Keratinocyte (primary cell): ENCODE data around the gene RNF39. TPM values are rescaled to one million over a fixed set of nuclear protein-coding genes. Genes with fewer than 3 reads are reported as not detected.

Source experiments
- DNase-seq: peaks from one replicate; pipeline ENCODE4 v3.0.0-alpha.2; 2011; ENCODE audit warnings: low read depth, missing footprints, low spot score
- FAIRE-seq: peaks from 2 replicates; lab custom pipeline; 2011; peaks lifted over from hg19 to GRCh38; lab: Jason Lieb, UNC
- H2AFZ ChIP-seq: 2 replicates; pipeline ENCODE4 v1.6.0; 2012; ENCODE audit warnings: low read length, control low read depth, inconsistent platforms; ENCODE audit not compliant: control insufficient read depth
- H3K27ac ChIP-seq: 2 replicates; pipeline ENCODE4 v1.5.1; 2011; ENCODE audit warnings: low read length; ENCODE audit not compliant: control insufficient read depth, insufficient read depth
- H3K27me3 ChIP-seq: 3 replicates; pipeline ENCODE4 v1.6.0; 2011; ENCODE audit warnings: low read length; ENCODE audit not compliant: control insufficient read depth, insufficient read depth; ENCODE audit errors: extremely low read depth
- H3K36me3 ChIP-seq, 2 experiments: 2 replicates in 1 of 2; 3 replicates in 1 of 2; pipeline ENCODE4 v1.5.1; 2011; ENCODE audit warnings: low read length in 2 of 2, mild to moderate bottlenecking in 1 of 2; ENCODE audit not compliant: control insufficient read depth in 2 of 2, insufficient read depth in 2 of 2; ENCODE audit errors: extremely low read depth in 1 of 2
- H3K4me1 ChIP-seq: 3 replicates; pipeline ENCODE4 v1.5.1; 2011; ENCODE audit warnings: low read length; ENCODE audit not compliant: control insufficient read depth, insufficient read depth; ENCODE audit errors: extremely low read depth
- H3K4me2 ChIP-seq: 3 replicates; pipeline ENCODE4 v1.6.0; 2011; ENCODE audit warnings: low read depth, low read length; ENCODE audit not compliant: control insufficient read depth, insufficient read depth; ENCODE audit errors: extremely low read depth
- H3K4me3 ChIP-seq, 3 experiments: fragments of 200-600 bp in 1 of 3; sonication (generic) in 1 of 3; 2 replicates in 2 of 3; 3 replicates in 1 of 3; pipeline ENCODE4 v1.5.1; 2011 to 2016; ENCODE audit warnings: low read length in 3 of 3, mild to moderate bottlenecking in 3 of 3, control low read depth in 2 of 3, inconsistent platforms in 1 of 3, low read depth in 1 of 3, mixed read lengths in 1 of 3, mixed run types in 1 of 3, moderate library complexity in 1 of 3; ENCODE audit not compliant: control insufficient read depth in 2 of 3, insufficient read depth in 2 of 3; ENCODE audit errors: extremely low read depth in 1 of 3
- H3K79me2 ChIP-seq: 2 replicates; pipeline ENCODE4 v1.6.0; 2012; ENCODE audit warnings: low read length; ENCODE audit not compliant: control insufficient read depth, insufficient read depth
- H3K9ac ChIP-seq: 3 replicates; pipeline ENCODE4 v1.6.0; 2011; ENCODE audit warnings: low read length; ENCODE audit not compliant: control insufficient read depth, insufficient read depth; ENCODE audit errors: extremely low read depth
- H3K9me1 ChIP-seq: 3 replicates; pipeline ENCODE4 v1.6.0; 2011; ENCODE audit warnings: low read length; ENCODE audit not compliant: control insufficient read depth, insufficient read depth; ENCODE audit errors: extremely low read depth
- H3K9me3 ChIP-seq: 2 replicates; pipeline ENCODE4 v1.5.1; 2012; ENCODE audit warnings: low read depth, low read length; ENCODE audit not compliant: control insufficient read depth
- H4K20me1 ChIP-seq: 3 replicates; pipeline ENCODE4 v1.6.0; 2011; ENCODE audit warnings: low read length; ENCODE audit not compliant: control insufficient read depth, insufficient read depth; ENCODE audit errors: extremely low read depth
- EZH2 ChIP-seq: IDR thresholded peaks from one replicate; pipeline ENCODE4 v1.6.1; 2012; ENCODE audit warnings: inconsistent platforms, mild to moderate bottlenecking, low read length, moderate library complexity
- dilution Hi-C: fragments of 300-500 bp; cut with MboI; formaldehyde crosslinking; loops from one replicate; pipeline ENCODE4 v1.7.0; 2020; ENCODE audit warnings: low sequenced_read_pairs; ENCODE audit not compliant: extremely low pct_ligation_motif_present
- polyA plus RNA-seq, 5 experiments: library from polyadenylated mRNA; depleted of rRNA in 3 of 5; stranded (reverse) in 3 of 5; stranded (forward) in 1 of 5; unstranded in 1 of 5; fragments of >200 nt; gene quantifications; 1 replicate in 1 of 5; 2 replicates in 3 of 5; 3 replicates in 1 of 5; pipeline versions ENCODE4 v1.2.1 to v1.2.3, GENCODE V29; 2011 to 2012; ENCODE audit warnings: missing spikeins in 2 of 5, low read depth in 1 of 5, low replicate concordance in 1 of 5
- TF ChIP-seq, protein P1 (sequence below), 3 experiments: IDR thresholded peaks in 1 of 3; conservative IDR thresholded peaks in 1 of 3; optimal IDR thresholded peaks in 1 of 3; 2 replicates in 2 of 3; 3 replicates in 1 of 3; pipeline versions ENCODE3 to v1.5.1; 2011; ENCODE audit warnings: low read length in 3 of 3, mild to moderate bottlenecking in 3 of 3, moderate library complexity in 2 of 3, control low read depth in 1 of 3, inconsistent platforms in 1 of 3; ENCODE audit not compliant: insufficient read depth in 2 of 3; ENCODE audit errors: extremely low read depth in 1 of 3

Gene RNF39
- polyA plus RNA-seq, 1 donor (not counting 4 experiments of a cell fraction or from before 2014, with no cell fraction given), result 4.4 TPM

DNA sequence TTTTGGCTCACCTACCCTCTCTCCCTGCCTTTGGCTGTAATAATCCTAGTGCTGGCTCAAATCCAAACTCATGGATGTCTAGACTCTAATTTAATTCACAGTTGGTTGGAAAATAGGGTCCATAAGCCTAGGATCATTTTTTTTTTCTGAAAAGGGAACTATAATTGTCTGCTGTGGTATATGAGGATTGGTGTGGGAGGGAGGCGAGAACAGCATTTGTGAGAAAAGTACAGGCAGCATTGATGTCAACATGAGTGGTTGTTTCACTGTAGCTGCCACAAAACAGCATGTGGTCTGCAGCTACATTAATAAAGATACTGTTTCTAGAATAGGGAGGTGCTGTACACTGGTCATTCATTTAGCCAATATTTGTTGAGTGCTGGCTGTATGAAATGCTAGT, 33.1 kb downstream of the RNF39 start:
- Histone ChIP-seq H3K4me2 (no peak overlapping the region), H3K9ac (no peak overlapping the region), H2AFZ (no peak overlapping the region), H3K9me1 (no peaks in the 10 kb centered on the region), H4K20me1 (no peaks in the 10 kb centered on the region), H3K79me2 (no peaks in the 10 kb centered on the region), H3K4me3 (no peak overlapping the region), H3K4me1 (peaks cover 7% of the 10 kb centered on the region), H3K9me3 (no peaks in the 10 kb centered on the region), H3K27ac (no peak overlapping the region), H3K36me3 (peaks cover 0 to 3% of the 10 kb centered on the region in 2 experiments), H3K27me3 (no peaks in the 10 kb centered on the region)
- dilution Hi-C loops, result no loop called here
- DNase-seq (no peak), FAIRE-seq (no peak)
- TF ChIP-seq, protein P1, sequence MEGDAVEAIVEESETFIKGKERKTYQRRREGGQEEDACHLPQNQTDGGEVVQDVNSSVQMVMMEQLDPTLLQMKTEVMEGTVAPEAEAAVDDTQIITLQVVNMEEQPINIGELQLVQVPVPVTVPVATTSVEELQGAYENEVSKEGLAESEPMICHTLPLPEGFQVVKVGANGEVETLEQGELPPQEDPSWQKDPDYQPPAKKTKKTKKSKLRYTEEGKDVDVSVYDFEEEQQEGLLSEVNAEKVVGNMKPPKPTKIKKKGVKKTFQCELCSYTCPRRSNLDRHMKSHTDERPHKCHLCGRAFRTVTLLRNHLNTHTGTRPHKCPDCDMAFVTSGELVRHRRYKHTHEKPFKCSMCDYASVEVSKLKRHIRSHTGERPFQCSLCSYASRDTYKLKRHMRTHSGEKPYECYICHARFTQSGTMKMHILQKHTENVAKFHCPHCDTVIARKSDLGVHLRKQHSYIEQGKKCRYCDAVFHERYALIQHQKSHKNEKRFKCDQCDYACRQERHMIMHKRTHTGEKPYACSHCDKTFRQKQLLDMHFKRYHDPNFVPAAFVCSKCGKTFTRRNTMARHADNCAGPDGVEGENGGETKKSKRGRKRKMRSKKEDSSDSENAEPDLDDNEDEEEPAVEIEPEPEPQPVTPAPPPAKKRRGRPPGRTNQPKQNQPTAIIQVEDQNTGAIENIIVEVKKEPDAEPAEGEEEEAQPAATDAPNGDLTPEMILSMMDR (optimal IDR thresholded peaks at IDR 0.05 in 1 of 3, IDR thresholded peaks at IDR 0.05 in 1 of 3, conservative IDR thresholded peaks at IDR 0.05 in 1 of 3; ENCODE audit: extremely low read depth in 1 of 3, insufficient read depth in 2 of 3, low read length in 3 of 3), result no peak
- TF ChIP-seq EZH2, result no peak

GRCh38 chr6:30041821-30042220, 33.7 kb downstream of the RNF39 start:
- dilution Hi-C loops, result no loop called here
- no peak overlapping the region for H3K4me2 ChIP-seq
- H3K9ac ChIP-seq, result no peak overlapping the region
- peaks cover 0 to 3% of the 10 kb centered on the region in 2 experiments for H3K36me3 ChIP-seq
- DNase-seq, result no peak
- H3K27me3 ChIP-seq, result no peaks in the 10 kb centered on the region
- no peak for FAIRE-seq
- TF ChIP-seq EZH2, result no peak
- TF ChIP-seq, protein P1 (optimal IDR thresholded peaks at IDR 0.05 in 1 of 3, IDR thresholded peaks at IDR 0.05 in 1 of 3, conservative IDR thresholded peaks at IDR 0.05 in 1 of 3; ENCODE audit: extremely low read depth in 1 of 3, insufficient read depth in 2 of 3, low read length in 3 of 3), result no peak
- H3K9me3 ChIP-seq, result no peaks in the 10 kb centered on the region
- H4K20me1 ChIP-seq, result no peaks in the 10 kb centered on the region
- H3K79me2 ChIP-seq, result no peaks in the 10 kb centered on the region
- peaks cover 7% of the 10 kb centered on the region for H3K4me1 ChIP-seq
- H3K4me3 ChIP-seq, result no peak overlapping the region
- H3K9me1 ChIP-seq, result no peaks in the 10 kb centered on the region
- no peak overlapping the region for H3K27ac ChIP-seq
- no peak overlapping the region for H2AFZ ChIP-seq
